Measurements from ENCODE around the gene CYP2B6. TPM values are rescaled to one million over a fixed set of nuclear protein-coding genes. Genes with fewer than 3 reads are reported as not detected.

CYP2B6 gene
- not detected for total RNA-seq

- no peak for ATAC-seq (ENCODE audit: insufficient number of reproducible peaks, low FRiP score, low read depth)
- H3K4me3 ChIP-seq = no peak within 1 kb of the TSS
These were observed at the start of gene CYP2B6 for GRCh38 chr19:40990972-40991381. CYP2B6 (plus strand) TSS chr19:40991282; CDS start chr19:40991306, 24 bp downstream.

GRCh38 chr19:40941481-40942219 lies 49.4 kb upstream of the CYP2B6 start:
- no peaks in the 10 kb centered on the region for H3K4me1 ChIP-seq (ENCODE audit: control insufficient read depth in 1 of 2, low read depth in 2 of 2)
- H3K27me3 ChIP-seq (replicated peaks; ENCODE audit: insufficient read depth) = no peaks in the 10 kb centered on the region
- no peak for TF ChIP-seq CTCF (IDR thresholded peaks at IDR 0.05)
- no peak for DNase-seq (ENCODE audit: low spot score)
- H3K9me3 ChIP-seq = no peaks in the 10 kb centered on the region
- no peak overlapping the region for H3K4me3 ChIP-seq
- H3K36me3 ChIP-seq = no peaks in the 10 kb centered on the region
- no peak overlapping the region for H3K27ac ChIP-seq
- ATAC-seq (ENCODE audit: insufficient number of reproducible peaks, low FRiP score, low read depth) = no peak

More at GRCh38 chr19:40990972-40991381, at the start of gene CYP2B6:
- no peak for TF ChIP-seq CTCF (IDR thresholded peaks at IDR 0.05)
- no peaks in the 10 kb centered on the region for H3K27me3 ChIP-seq (replicated peaks; ENCODE audit: insufficient read depth)
- H3K4me1 ChIP-seq (ENCODE audit: control insufficient read depth in 1 of 2, low read depth in 2 of 2) = no peaks in the 10 kb centered on the region
- no peak within 1 kb of the TSS for H3K27ac ChIP-seq
- H3K9me3 ChIP-seq = no peaks in the 10 kb centered on the region
- DNase-seq (ENCODE audit: low spot score) = no peak
- H3K36me3 ChIP-seq = no peaks in the 10 kb centered on the region

- ATAC-seq (ENCODE audit: insufficient number of reproducible peaks, low FRiP score, low read depth) = no peak
These were observed 45.4 kb upstream of the CYP2B6 start for GRCh38 chr19:40945645-40946044.

GRCh38 chr19:40947114-40947513 lies 44.0 kb upstream of the CYP2B6 start:
- Histone ChIP-seq H3K4me1 (ENCODE audit: control insufficient read depth in 1 of 2, low read depth in 2 of 2) (no peaks in the 10 kb centered on the region), H3K27ac (no peak overlapping the region), H3K27me3 (replicated peaks; ENCODE audit: insufficient read depth) (no peaks in the 10 kb centered on the region), H3K36me3 (no peaks in the 10 kb centered on the region), H3K4me3 (no peak overlapping the region), H3K9me3 (peaks cover 1% of the 10 kb centered on the region)
- no peak for TF ChIP-seq CTCF (IDR thresholded peaks at IDR 0.05)
- DNase-seq (ENCODE audit: low spot score) (no peak), ATAC-seq (ENCODE audit: insufficient number of reproducible peaks, low FRiP score, low read depth) (no peak)

More at GRCh38 chr19:40945645-40946044, 45.4 kb upstream of the CYP2B6 start:
- no peak overlapping the region for H3K4me3 ChIP-seq
- no peaks in the 10 kb centered on the region for H3K27me3 ChIP-seq (replicated peaks; ENCODE audit: insufficient read depth)
- no peak overlapping the region for H3K27ac ChIP-seq
- no peaks in the 10 kb centered on the region for H3K36me3 ChIP-seq
- no peak for DNase-seq (ENCODE audit: low spot score)
- no peaks in the 10 kb centered on the region for H3K9me3 ChIP-seq
- H3K4me1 ChIP-seq (ENCODE audit: control insufficient read depth in 1 of 2, low read depth in 2 of 2) = no peaks in the 10 kb centered on the region
- TF ChIP-seq CTCF (IDR thresholded peaks at IDR 0.05) = no peak

GRCh38 chr19:40947573-40947972 lies 43.5 kb upstream of the CYP2B6 start:
- TF ChIP-seq CTCF (IDR thresholded peaks at IDR 0.05) = no peak

More at GRCh38 chr19:40947573-40947972, 43.5 kb upstream of the CYP2B6 start:
- Histone ChIP-seq H3K27ac (no peak overlapping the region), H3K4me1 (ENCODE audit: control insufficient read depth in 1 of 2, low read depth in 2 of 2) (no peaks in the 10 kb centered on the region), H3K4me3 (no peak overlapping the region), H3K27me3 (replicated peaks; ENCODE audit: insufficient read depth) (no peaks in the 10 kb centered on the region), H3K36me3 (no peaks in the 10 kb centered on the region), H3K9me3 (peaks cover 4% of the 10 kb centered on the region)
- ATAC-seq (ENCODE audit: insufficient number of reproducible peaks, low FRiP score, low read depth) (no peak), DNase-seq (ENCODE audit: low spot score) (no peak)

Data from thoracic aorta (tissue), 2 donors.